HCEC 1CT (cell line): ENCODE results near the gene RBM15B.
A peak's percentile ranks its signal among the peaks of the same experiment; 100 is the strongest.
"Not testable (repeated sequence)": the region's sequence is repeated elsewhere in the genome, so short reads cannot be mapped to it uniquely, and the experiment has no call there.

ENCODE experiments used
- DNase-seq: peaks from one replicate; pipeline ENCODE4 v3.0.0-alpha.2; 2017

The RBM15B gene

DNA sequence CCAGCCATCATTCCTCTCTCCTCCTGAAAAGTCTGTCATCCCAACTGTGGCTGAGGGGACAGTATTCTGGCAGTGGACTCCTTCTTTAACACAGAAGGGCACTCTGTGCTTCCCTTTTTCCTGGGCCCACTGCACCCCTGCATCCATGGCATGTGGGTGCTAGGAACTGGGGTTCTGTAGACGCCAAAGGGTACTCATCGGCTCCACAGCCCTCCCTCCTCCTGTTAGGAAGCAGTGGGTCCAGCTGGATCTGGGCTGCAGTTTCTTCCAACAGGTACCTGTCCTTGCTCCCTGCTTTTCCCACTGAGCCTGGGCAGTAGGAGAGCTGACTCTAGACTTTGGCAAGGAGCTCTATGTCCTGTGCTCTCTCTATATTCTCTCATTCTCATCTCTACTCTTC lies 12.4 kb upstream of the RBM15B start:
- no peak for DNase-seq

DNA sequence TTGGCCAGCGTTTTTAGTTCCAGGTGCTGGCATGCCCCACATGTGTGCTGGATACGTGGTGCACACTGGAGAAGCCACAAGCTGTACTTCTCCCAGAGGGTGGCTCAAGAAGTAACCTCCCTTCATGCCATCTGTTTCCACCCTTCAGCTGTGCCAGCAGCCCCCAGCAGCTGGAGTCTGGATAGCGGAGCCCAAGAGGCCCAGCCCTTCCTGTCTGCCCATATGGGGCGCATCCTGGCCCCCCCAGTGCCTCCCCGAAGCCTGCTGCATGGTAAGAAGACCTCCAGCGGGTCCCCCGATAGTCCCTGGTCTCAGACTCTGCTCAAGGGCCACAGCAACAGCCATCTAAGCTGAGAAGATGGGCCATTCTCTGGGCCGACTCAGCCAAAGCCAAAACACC lies 11.8 kb upstream of the RBM15B start:
- DNase-seq: no peak

DNA sequence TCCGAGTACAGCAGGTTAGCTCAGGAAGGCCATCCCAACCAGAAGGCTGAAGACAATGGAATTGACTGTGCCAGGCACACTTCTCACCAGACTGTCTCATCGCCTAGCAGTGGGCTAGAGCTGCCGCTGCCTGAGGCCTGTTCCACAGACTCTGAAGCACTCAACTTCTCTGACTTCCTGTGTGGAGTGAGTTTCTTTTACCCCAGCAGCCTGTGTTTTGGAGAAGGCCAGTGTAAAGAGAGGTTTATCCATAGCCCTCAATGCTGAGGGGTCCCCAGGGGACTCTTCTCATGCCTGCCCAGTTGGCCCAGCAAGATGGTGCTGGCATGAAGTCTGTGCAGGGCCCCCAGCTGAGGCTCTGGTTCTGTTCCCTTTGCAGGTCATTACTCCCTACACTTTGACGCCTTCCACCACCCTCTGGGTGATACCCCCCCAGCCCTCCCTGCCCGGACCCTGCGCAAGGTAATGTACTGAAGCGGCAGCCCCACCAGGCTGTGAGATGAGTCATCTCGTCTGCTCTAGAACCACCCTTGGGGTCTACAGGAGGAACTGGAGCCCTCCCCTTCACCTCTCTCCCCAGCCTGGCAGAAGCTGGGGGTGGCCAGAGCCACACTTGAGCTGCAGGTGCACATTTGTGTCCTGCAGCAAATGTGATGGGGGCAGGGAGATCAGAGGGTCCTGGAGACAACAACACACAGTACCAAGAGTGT lies 11.2 kb upstream of the RBM15B start:
- no peak for DNase-seq

DNA sequence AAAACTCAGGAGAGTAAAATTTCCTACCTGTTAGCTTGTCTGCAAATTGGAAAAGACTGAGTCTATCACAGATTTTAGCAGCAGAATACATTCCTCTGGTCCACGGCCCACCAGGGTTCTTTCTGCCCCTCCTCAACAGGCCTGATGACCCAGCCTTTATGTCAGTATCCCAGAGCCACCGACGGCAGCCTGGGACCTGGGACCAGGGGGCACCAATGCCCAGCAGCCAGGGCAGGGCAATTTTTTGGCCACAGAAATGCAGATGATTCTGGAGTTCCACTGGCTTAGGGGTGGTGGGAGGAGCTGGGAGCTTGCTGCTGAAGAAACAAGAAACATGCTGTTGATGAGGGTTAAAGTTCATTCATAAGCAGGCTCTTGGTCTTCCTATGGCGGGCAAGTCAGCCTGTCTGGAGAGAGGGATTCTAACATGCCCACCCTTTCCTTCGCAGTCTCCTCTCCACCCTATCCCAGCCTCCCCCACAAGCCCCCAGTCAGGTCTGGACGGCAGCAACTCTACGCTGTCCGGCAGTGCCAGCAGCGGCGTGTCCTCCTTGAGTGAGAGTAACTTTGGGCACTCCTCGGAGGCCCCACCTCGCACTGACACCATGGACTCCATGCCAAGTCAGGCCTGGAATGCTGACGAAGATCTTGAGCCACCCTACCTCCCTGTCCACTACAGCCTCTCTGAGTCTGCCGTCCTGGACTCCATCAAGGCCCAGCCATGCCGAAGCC lies 10.3 kb upstream of the RBM15B start:
- no peak for DNase-seq

DNA sequence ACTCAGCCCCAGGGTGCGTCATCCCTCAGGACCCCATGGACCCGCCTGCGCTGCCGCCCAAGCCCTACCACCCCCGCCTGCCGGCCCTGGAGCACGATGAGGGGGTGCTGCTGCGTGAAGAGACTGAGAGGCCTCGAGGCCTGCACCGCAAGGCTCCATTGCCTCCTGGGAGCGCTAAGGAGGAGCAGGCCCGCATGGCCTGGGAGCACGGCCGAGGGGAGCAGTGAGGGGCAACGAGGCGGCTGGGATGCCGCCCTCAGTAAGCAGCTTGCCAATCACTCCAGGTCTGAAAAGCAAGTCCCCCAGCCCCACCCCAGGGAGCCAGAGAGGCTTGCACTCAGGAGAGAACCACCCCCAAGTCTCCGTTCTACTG lies 9.8 kb upstream of the RBM15B start:
- DNase-seq: no peak

DNA sequence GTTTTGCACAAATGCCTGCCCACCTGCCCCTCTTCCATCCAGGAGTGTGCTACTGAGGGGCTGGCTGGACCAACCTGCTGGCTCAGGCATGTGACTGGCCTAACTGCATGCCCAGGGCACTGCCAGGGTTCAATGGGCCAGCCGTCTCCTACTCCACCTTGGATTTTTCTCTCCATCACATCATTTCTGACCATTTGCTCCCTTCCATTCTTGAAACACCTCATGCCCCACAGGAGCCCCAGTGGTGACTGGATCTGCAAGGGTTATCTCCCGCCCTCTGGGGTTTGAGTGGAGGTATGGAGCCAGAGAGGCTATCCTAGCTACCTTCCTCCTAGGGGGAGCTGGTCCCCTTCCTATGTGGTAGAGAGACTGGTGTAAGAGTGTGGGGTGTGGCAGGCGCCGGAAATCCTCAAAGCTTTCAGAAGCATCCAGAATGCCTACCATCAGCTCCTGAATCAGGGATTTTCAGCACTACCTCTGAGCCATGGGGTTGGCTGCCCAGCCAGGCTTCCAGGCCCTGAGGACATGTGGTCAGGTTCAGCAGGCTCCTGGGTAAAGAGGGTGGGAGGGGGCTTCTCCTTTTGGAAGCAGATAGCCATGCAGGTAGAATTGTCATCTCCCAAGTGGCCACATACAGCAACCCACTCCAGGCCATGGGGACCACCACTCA lies 8.9 kb upstream of the RBM15B start:
- no peak for DNase-seq

DNA sequence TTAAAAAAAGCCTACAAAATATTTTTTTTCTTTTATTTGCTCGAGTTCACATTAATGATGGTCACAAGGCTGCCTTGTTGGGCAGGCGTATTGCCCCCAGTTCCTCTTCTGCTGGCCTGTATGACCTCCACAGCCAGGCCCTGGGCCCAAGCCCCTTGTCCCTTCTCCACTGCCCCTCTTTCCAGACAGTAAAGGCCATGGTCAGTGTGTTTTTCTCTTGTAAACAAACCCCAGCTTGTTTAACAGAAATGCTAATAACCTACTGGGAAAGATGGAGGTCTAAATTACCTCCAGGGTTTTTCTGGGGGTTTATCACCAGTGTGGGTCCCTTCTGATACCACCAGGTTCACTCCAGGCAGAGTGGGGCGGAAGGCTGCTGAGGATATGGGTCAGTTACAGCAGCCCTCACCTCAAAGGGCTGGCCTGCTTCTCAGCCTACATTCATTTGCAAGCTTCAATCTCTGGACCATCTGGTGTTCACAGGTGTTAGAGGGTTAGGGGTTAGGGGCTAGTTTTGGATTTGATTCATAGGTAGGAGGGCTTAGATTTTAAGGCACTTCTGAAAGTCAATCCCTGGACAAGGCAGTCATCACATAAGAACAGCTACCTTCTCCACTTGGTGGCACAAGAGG lies 8.0 kb upstream of the RBM15B start:
- DNase-seq: no peak

DNA sequence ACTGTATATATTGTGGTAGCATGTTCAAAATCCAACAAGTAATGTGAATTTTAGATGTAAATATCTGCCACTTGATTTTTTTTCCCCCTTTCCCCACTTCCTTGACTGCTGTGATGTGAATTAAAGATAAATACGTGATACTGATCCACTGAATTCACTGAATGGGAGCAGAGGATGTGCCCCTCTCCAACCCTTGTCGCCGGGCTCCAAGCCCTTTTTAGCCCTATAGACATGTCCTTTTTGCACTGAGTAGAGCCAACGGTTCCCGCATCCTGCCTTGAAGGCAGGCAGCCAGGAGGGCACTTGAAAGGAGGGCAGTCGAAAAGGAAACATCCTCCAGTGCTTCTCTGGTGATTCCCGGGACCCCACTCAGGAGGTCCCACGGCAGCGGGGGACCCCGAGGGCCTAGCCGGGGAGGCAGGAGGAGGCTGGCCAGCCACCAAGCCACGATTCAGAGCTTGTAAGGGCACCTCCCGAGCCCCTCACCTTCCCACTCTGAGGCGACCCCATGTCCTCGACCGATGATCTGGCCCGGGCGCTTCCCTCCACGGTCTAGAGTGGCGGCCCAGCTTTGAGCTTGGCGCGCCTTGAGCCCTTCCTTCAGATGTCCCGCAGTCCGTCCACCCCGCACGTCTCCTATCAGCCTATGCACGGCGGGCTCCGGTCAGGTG lies 6.9 kb upstream of the RBM15B start:
- no peak for DNase-seq

DNA sequence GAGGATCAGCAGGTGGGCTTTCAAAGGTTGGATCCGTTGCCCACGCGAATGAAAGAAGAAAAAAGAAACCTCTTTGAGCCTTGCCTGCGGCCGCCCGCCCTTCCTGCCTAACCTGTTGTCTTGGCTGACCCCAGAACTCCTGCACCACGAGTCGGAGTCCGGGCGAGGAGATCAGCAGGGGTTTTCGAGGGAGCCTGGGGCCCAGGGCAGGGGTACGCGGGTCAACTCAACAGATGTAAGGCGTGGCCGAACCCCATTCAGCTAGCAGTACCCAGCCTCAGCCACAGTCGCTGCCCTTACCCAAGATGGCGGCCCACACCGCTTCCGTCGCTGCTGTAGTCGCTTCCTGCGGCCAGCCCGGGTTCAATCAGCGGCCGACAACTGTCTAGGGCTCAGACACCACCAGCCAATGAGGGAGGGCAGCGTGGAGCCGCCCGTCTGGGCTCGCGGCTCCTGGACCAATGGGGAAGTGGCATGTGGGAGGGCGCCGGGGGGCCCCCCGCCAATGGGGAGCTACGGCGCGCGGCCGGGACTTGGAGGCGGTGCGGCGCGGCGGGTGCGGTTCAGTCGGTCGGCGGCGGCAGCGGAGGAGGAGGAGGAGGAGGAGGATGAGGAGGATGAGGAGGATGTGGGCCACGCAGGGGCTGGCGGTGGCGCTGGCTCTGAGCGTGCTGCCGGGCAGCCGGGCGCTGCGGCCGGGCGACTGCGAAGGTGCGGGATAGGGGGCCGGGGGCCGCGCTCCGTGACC lies 6.2 kb upstream of the RBM15B start, which contains the start of gene MANF:
MANF (plus strand) TSS at position 566 of the 748 bp plus-strand sequence; CDS start at position 618, 52 bp downstream.
- peak; percentile 98 for DNase-seq

DNA sequence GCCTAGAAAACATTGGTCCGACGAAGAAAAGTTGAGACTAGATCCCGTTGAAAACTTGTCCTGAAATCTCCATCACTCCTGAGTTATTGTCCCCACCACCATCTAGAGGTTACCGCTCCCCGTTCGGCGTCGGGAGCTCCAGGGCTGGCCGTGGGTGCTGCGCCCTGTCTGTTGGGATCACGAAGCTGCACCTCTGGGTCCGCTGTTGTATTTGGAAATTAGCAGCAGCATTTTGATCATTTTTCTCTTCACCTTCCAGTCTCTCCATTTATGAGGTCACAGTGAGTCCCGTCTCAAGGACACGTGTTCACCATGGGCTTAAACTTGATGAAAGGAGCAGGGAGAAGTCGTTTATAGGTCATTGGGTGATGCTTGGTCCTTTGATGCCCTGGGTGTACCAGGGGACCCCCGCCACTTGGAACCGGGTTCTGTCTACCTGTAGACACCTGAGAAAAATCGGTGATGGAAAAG lies 5.4 kb upstream of the RBM15B start:
- no peak for DNase-seq

DNA sequence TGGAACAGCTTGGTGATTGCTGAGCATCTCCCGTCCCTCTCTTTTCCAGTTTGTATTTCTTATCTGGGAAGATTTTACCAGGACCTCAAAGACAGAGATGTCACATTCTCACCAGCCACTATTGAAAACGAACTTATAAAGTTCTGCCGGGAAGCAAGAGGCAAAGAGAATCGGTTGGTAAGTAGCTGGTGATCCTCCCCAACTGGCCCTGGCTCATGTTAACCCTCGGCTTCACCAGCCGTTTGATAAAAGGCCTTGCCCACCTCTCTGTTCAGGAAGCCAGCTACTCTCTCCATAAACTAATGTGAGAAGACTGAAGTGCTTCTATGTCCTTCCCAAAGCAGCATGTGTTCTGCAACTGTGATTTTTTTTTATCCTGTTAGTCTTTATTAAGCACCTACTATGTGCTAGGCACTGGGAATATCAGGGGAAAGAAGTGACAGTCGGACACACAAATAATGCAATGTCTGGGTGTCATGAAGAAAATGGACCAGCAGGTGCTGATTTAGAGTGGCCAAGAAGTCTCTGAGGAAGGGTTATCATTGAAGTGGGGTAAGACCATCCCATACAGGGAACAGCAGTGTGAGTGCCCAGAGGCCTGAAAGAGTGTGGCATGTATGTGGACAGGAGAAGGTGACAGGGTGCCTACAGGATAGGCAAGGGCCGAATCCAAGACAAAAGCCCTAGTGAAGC lies 4.8 kb upstream of the RBM15B start:
- DNase-seq: no peak

DNA sequence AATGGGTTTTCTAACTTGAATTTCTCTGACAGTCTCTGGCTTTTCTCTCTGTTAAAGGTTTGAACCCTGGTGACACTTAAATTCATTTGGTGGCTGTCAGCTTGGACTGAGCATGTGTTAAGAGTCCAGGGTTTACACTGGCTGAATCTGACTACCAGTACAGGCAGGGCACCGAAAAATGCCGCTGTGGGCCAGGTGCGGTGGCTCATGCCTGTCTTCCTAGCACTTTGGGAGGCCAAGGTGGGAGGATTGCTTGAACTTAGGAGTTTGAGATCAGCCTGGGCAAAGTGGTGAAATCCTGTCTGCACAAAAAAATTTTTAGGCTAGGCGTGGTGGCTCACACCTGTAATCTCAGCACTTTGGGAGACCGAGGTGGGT lies 4.2 kb upstream of the RBM15B start:
- DNase-seq: no peak

DNA sequence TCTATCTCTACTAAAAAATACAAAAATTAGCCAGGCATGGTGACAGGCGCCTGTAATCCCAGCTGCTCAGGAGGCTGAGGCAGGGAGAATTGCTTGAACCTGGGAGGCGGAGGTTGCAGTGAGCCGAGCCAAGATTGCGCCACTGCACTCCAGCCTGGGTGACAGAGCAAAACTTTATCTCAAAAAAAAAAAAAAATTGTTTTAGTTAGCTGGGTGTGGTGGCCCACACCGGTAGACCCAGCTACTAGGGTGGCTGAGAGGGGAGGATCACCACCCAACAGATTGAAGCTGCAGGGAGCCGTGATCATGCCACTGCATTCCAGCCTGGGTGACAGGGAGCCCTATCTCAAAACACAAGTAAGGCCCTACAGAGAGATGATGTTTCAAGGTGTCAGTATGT lies 3.8 kb upstream of the RBM15B start:
- DNase-seq: not testable (repeated sequence)

DNA sequence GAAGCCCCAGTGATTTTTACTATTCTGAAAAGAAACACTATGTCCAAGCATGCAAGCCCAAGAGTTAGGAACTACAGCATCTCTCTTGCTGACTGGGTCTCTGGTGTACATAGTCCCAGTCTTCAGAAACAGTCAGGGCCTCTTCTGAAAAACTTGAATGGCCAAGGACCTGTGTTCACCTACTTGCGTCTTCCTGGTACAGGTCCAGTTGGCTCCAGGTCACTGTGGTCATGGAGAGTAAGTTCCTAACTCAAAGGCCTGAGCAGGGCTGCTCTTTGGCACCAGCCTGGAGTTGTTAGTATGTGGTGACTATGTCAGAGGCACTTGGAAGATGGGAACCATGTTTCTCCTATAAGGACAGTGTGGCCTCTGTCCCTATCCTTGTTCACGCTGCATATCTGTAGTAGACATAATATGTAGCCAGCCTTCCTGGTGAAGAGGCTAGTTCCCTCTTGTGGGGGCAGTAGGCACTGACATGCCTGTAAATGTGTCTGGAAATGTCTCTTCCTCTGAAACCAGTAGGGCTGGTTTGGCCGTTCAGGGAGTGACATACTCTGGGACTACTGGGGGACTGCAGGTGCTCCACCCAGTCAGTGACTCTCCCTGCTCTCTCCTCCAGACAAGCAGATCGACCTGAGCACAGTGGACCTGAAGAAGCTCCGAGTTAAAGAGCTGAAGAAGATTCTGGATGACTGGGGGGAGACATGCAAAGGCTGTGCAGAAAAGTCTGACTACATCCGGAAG lies 2.6 kb upstream of the RBM15B start:
- peak; percentile 32 for DNase-seq

DNA sequence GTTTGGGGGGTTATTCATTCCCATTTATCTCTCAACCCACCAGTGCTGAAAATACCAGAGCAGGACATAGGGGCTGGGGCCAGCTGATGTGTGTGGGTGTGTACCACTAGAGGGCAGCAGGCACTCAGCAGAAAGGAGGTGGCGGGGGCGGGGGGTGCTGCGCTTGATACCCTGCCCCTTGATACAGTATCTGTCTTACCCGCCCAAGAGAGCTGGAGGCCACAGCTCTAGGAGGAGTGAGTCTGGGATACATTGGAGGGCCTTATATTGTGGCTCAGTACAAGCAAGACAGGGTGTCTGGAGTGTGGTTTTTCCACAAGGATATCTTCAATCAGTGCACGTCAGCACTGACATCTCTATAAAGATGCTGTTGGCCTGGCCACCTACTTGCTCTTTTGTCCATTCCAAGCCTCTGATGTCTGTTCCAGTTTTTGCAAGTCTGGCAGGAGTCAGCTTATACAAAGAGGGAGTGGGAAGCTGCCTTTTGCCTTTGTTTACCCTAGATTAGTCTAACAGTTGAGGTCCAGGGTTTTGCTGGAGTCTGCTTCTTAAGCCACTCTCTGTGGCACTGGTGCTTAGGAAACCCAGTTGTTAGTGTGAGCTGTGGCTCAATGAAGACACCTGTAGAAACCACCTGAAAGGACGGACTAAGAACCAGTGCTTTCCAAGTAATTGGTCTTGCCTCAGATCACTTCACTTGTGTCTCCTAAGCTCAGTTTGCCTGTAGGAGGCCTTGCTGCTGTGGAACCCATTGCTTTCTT lies 1.5 kb upstream of the RBM15B start:
- DNase-seq: peak; percentile 32

DNA sequence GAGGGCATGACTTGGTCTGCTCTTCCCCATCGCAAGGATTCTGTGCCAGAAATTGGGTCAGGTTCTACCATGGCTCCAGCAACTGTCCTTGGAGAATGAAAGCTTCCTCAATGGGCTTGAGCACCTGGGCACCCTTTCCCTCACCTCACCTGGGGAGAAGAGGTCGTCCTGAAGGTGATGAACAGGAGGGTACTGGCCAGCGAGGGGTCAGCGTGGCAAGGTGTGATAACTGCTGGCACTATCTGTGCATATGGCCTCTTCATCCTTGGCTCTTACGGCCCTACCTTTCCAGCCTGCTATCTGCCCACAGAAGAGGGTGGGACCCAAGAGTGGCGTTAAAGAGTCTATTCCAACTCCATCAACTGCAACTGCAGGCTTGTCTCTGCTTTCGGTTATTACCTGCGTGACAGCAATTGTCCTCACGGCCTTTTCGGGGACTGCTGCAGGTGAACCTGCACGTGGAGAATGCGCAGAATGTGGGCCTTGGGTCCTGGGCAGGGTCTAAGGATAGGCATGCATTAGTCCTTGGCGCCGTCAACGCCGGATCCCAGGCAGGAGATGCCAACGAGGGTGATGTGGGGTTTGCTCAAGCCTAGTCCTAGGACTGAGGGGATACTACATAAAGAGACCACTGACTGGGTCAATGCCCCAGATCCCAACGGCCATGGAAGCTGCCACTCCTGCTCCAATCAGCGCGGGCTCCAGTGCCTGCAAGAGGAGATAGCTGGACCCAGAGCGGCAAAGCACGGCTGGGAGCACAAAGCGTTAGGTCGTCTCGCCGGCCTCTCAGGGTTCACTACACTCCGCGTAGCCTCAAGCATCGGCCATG lies 625 bp upstream of the RBM15B start:
- DNase-seq: no peak

DNA sequence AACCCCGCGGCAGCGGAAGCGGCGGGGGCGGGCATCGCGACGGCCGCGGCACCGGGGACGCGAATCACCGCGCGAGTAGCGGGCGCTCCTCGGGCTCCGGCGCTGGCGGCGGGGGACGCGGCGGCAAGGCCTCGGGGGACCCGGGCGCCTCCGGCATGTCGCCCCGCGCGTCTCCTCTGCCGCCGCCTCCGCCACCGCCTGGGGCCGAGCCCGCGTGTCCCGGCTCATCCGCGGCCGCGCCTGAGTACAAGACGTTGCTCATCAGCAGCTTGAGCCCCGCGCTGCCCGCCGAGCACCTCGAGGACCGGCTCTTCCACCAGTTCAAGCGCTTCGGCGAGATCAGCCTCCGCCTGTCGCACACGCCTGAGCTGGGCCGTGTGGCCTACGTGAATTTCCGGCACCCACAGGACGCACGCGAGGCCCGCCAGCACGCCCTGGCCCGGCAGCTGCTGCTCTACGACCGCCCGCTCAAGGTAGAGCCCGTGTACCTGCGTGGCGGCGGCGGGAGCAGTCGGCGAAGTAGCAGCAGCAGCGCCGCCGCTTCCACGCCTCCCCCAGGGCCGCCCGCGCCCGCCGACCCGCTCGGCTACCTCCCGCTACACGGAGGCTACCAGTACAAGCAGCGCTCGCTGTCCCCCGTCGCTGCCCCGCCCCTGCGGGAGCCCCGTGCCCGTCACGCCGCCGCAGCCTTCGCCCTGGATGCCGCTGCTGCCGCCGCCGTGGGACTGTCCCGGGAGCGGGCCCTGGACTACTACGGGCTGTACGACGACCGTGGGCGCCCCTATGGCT lies 675 bp downstream of the RBM15B start:
- peak; percentile 22 for DNase-seq
